Gastroesophageal sphincter (tissue), 4 donors: ENCODE data around the gene YDJC. TPM values are rescaled to one million over a fixed set of nuclear protein-coding genes. Genes with fewer than 3 reads are reported as not detected.

Experiments
- ATAC-seq: fragments of 150-250 bp; one replicate; pipeline ENCODE4 v1.9.1; 2016; ENCODE audit warnings: mild to moderate bottlenecking, moderate library complexity
- H3K27ac ChIP-seq, 4 donors: fragments of 200-600 bp; sonication (generic) in 3 of 4; 1 replicate in 3 of 4; 2 replicates in 1 of 4; pipeline ENCODE4 v1.5.1; 2016 to 2019
- H3K27me3 ChIP-seq: fragments of 200-600 bp; sonication (generic); one replicate; pipeline ENCODE4 v1.5.1; 2019
- H3K36me3 ChIP-seq, 2 donors: fragments of 200-600 bp; sonication (generic); one replicate each; pipeline ENCODE4 v1.5.1; 2019; ENCODE audit warnings: control low read depth in 1 of 2
- H3K4me1 ChIP-seq, 3 donors: fragments of 200-600 bp; sonication (generic); 1 replicate in 2 of 3; 2 replicates in 1 of 3; pipeline ENCODE4 v1.5.1; 2016 to 2019; ENCODE audit warnings: control low read depth in 2 of 3
- H3K4me3 ChIP-seq, 2 donors: fragments of 200-600 bp; sonication (generic); one replicate each; pipeline ENCODE4 v1.5.1; 2019; ENCODE audit warnings: mild to moderate bottlenecking in 1 of 2, moderate library complexity in 1 of 2
- H3K9me3 ChIP-seq, 3 donors: fragments of 200-600 bp; sonication (generic); one replicate each; pipeline ENCODE4 v1.5.1; 2017 to 2019; ENCODE audit warnings: control low read depth in 2 of 3
- EP300 ChIP-seq: sonication (generic); formaldehyde crosslinking; IDR thresholded peaks from one replicate; pipeline ENCODE4 v1.6.1; 2017; ENCODE audit warnings: antibody characterized with exemption, mild to moderate bottlenecking
- POLR2A ChIP-seq, 2 donors: fragments of 450-650 bp; IDR thresholded peaks; one replicate each; pipeline ENCODE4 v1.6.1; 2017; ENCODE audit warnings: antibody characterized with exemption in 2 of 2, mild to moderate bottlenecking in 2 of 2, moderate library complexity in 1 of 2
- POLR2AphosphoS5 ChIP-seq: sonication (generic); formaldehyde crosslinking; IDR thresholded peaks from one replicate; pipeline ENCODE4 v1.6.1; 2017; ENCODE audit warnings: antibody characterized with exemption
- whole genome bisulfite sequencing, 2 donors: methylation state at CpG; one replicate each; pipeline ENCODE4 v1.1.5; 2018; ENCODE audit warnings: low coverage in 1 of 2; 5-methylcytosine and 5-hydroxymethylcytosine counted together
- total RNA-seq, 4 donors: library from RNA; depleted of rRNA; stranded (reverse); fragments of >200 nt; gene quantifications; one replicate each; pipeline ENCODE4 v1.1.0, GENCODE V29; 2016
- TF ChIP-seq, protein P1 (sequence below), 4 experiments: fragments of 200-600 bp in 2 of 4; fragments of 450-650 bp in 2 of 4; sonication (generic) in 1 of 4; IDR thresholded peaks; one replicate each; pipeline ENCODE4 v1.5.1; 2017 to 2019; ENCODE audit warnings: antibody characterized with exemption in 4 of 4, mild to moderate bottlenecking in 2 of 4, moderate library complexity in 2 of 4

Gene YDJC
- total RNA-seq, 4 donors from 2014 or later, result 13.1 to 23.6 (median 22.1) TPM

DNA sequence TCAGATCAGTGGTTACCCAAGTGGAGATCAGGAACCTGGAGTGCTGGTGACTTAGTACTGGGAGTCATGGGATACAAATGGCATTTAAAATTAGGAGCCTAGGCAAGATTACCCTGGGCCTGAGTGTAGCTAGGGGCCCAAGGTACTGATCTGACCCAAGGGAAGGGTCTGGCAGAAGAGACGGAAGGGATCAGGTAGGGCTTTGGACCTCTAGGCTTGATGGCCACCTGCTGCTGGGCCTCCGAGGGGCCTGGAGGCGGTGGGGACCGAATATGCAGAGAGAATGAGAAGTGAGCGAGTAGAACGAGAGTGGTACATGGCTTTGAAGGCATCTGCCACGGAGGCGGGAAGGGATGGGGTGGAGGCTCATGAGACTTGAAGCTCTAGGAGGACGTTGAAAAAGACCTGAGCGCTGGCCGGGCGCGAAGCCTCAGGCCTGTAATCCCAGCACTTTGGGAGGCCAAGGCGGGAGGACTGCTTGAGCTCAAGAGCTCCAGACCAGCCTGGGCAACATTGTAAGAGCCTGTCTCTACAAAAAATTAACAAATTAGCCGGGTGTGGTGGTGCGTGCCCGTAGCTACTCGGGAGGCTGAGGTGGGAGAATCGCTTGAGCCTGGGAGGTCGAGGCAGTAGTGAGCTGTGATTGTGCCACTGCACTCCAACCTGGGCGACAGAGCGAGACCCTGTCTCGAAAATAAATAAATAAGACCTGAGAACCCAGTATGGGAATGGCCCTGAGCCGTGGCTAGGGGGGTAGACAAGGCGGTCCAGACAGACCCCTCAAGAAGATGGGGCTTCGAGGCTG, 35.4 kb upstream of the YDJC start:
- peaks cover 0 to 10% of the 10 kb centered on the region in 2 donors for H3K36me3 ChIP-seq
- H3K4me3 ChIP-seq, result peak overlapping the region; percentile 52 to 78
- no peak for ATAC-seq
- H3K4me1 ChIP-seq, result peaks cover 0 to 24% (median 0%) of the 10 kb centered on the region in 3 donors
- TF ChIP-seq POLR2A (IDR thresholded peaks at IDR 0.05), result no peak
- TF ChIP-seq, protein P1, sequence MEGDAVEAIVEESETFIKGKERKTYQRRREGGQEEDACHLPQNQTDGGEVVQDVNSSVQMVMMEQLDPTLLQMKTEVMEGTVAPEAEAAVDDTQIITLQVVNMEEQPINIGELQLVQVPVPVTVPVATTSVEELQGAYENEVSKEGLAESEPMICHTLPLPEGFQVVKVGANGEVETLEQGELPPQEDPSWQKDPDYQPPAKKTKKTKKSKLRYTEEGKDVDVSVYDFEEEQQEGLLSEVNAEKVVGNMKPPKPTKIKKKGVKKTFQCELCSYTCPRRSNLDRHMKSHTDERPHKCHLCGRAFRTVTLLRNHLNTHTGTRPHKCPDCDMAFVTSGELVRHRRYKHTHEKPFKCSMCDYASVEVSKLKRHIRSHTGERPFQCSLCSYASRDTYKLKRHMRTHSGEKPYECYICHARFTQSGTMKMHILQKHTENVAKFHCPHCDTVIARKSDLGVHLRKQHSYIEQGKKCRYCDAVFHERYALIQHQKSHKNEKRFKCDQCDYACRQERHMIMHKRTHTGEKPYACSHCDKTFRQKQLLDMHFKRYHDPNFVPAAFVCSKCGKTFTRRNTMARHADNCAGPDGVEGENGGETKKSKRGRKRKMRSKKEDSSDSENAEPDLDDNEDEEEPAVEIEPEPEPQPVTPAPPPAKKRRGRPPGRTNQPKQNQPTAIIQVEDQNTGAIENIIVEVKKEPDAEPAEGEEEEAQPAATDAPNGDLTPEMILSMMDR (IDR thresholded peaks at IDR 0.05), result no peak
- TF ChIP-seq EP300, result no peak
- TF ChIP-seq POLR2AphosphoS5, result no peak
- H3K9me3 ChIP-seq, result no peaks in the 10 kb centered on the region
- peaks cover 10% of the 10 kb centered on the region for H3K27me3 ChIP-seq
- peak overlapping the region; percentile 62 to 96 (median 93) for H3K27ac ChIP-seq
- 89% methylated on average over 16 of the region's 26 CpGs; no CpG with 5 or more reads in 1 of the 2 donors for WGBS, 2 donors

DNA sequence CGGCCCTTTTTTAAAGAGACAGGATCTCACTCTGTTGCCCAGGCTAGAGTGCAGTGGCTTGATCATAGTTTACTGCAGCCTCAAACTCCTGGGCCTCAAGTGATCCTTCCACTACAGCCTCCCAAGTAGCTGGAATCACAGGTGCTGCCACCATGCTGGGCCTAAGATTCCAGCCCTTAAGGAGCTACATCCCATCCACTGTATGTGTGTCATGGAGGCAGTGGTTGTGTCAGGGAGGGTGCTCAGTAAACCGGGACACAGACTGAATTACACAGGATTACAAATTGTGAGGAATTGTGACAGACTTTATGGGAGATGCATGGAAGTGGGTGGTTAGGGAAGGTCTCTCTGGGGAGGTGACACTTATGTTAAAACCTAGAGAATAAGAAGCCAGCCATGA, 33.9 kb upstream of the YDJC start:
- Histone ChIP-seq H3K27me3 (peaks cover 20% of the 10 kb centered on the region), H3K4me1 (peaks cover 0 to 24% (median 0%) of the 10 kb centered on the region in 3 donors), H3K27ac (no peak overlapping the region), H3K4me3 (no peak overlapping the region), H3K36me3 (no peaks in the 10 kb centered on the region), H3K9me3 (no peaks in the 10 kb centered on the region)
- TF ChIP-seq POLR2A (IDR thresholded peaks at IDR 0.05) (no peak), EP300 (no peak), POLR2AphosphoS5 (no peak)
- TF ChIP-seq, protein P1 (IDR thresholded peaks at IDR 0.05), result no peak
- WGBS, 2 donors, result 100% methylated on average over 2 of the region's 2 CpGs; no CpG with 5 or more reads in 1 of the 2 donors
- ATAC-seq, result no peak

DNA sequence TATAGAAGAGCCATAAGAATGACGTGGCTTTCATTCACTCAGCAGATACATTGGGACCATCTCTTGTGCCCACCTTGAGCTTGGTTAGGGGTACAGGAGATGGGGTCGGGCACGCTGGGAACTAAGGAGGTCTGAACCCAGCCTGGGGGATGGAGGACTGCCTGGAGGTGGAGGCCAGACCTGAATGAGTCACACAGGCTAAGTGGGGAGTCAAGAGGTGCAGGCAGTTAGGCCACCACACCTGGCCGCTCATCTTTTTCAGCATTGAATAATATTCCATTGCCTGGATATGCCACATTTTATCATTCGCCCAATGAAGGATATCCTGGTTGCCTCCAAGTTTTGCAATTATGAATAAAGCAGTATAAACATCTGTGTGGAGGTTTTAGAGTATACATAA, 32.2 kb upstream of the YDJC start:
- ATAC-seq, result no peak
- H3K27me3 ChIP-seq, result peaks cover 38% of the 10 kb centered on the region
- no peak overlapping the region for H3K27ac ChIP-seq
- H3K4me3 ChIP-seq, result no peak overlapping the region
- H3K36me3 ChIP-seq, result no peaks in the 10 kb centered on the region
- no peaks in the 10 kb centered on the region for H3K9me3 ChIP-seq
- peaks cover 0 to 26% (median 0%) of the 10 kb centered on the region in 3 donors for H3K4me1 ChIP-seq
- TF ChIP-seq EP300 (no peak), POLR2AphosphoS5 (no peak), POLR2A (IDR thresholded peaks at IDR 0.05) (no peak)
- TF ChIP-seq, protein P1 (IDR thresholded peaks at IDR 0.05), result no peak
- WGBS, 2 donors, result 89 to 100% methylated on average over 1 to 3 of the region's 5 CpGs

DNA sequence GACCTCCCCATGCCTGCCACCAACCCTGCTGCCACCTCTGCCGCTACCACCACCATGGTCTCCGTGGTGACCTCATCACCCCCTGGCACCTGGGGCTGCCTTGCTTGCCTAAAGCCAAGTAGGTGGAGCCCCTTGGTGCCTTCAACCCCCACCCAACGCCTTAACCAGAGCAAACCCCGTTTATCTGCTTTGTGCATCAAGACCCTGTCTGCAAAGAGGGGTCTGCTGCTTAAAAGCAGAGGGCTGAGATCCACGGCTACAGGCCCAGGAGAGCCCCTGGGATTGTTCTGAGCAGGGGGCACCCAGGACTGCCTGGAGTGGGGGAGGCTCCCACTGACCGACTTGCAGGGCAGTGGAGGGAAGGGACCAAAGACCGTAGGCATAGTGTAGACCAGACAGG, 31.1 kb upstream of the YDJC start:
- no peak for TF ChIP-seq POLR2AphosphoS5
- no peak for ATAC-seq
- no peak overlapping the region for H3K27ac ChIP-seq
- no peak overlapping the region for H3K4me3 ChIP-seq
- 75 to 87% methylated on average over 2 to 5 of the region's 7 CpGs for WGBS, 2 donors
- peaks cover 0 to 20% (median 0%) of the 10 kb centered on the region in 3 donors for H3K4me1 ChIP-seq
- H3K9me3 ChIP-seq, result no peaks in the 10 kb centered on the region
- no peaks in the 10 kb centered on the region for H3K36me3 ChIP-seq
- H3K27me3 ChIP-seq, result peaks cover 48% of the 10 kb centered on the region

DNA sequence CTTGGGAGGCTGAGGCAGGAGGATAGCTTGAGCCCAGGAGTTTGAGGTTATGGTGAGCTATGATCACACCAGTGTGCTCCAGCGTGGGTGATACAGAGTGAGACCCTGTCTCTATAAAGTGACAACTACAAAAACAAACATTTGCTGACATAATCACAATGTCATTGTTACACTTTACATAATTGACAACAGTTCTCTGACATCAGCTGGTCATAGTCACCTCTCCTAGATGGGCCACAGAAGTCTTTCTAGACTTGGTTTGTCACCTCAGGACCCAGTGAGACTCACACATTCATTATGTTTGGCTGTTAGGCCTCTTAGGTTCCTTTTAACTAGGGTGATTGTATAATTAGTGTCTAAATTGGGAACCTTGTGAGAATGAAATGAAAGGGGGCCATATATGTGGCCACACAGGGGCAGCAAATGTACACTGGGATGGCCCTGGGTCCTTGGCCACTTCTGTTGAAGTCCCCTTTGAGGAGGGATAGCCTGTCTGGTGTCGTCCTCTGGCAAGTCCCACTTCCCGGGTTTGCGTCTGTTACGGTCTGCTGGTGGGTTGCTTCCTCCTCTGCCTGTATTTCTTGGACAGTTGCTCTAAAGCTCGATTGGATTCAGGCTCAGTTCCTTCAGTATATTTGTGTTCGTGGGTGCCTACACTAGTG, 30.2 kb upstream of the YDJC start:
- ATAC-seq, result no peak
- 66 to 100% methylated on average over 1 to 7 of the region's 7 CpGs for WGBS, 2 donors
- TF ChIP-seq, protein P1 (IDR thresholded peaks at IDR 0.05), result no peak

More for the DNA sequence above, 30.2 kb upstream of the YDJC start:
- Histone ChIP-seq H3K4me3 (no peak overlapping the region), H3K27me3 (peaks cover 57% of the 10 kb centered on the region), H3K27ac (no peak overlapping the region), H3K36me3 (no peaks in the 10 kb centered on the region), H3K4me1 (peaks cover 0 to 14% (median 0%) of the 10 kb centered on the region in 3 donors), H3K9me3 (no peaks in the 10 kb centered on the region)
